ENCODE measurements around the gene SPINT2. TPM values are rescaled to one million over a fixed set of nuclear protein-coding genes. Genes with fewer than 3 reads are reported as not detected.

SPINT2 gene, protein sequence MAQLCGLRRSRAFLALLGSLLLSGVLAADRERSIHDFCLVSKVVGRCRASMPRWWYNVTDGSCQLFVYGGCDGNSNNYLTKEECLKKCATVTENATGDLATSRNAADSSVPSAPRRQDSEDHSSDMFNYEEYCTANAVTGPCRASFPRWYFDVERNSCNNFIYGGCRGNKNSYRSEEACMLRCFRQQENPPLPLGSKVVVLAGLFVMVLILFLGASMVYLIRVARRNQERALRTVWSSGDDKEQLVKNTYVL
- 257 to 368 TPM (median 329 TPM) in 5 replicates for total RNA-seq (2022; extraction: Qiagen RNA extraction)

DNA sequence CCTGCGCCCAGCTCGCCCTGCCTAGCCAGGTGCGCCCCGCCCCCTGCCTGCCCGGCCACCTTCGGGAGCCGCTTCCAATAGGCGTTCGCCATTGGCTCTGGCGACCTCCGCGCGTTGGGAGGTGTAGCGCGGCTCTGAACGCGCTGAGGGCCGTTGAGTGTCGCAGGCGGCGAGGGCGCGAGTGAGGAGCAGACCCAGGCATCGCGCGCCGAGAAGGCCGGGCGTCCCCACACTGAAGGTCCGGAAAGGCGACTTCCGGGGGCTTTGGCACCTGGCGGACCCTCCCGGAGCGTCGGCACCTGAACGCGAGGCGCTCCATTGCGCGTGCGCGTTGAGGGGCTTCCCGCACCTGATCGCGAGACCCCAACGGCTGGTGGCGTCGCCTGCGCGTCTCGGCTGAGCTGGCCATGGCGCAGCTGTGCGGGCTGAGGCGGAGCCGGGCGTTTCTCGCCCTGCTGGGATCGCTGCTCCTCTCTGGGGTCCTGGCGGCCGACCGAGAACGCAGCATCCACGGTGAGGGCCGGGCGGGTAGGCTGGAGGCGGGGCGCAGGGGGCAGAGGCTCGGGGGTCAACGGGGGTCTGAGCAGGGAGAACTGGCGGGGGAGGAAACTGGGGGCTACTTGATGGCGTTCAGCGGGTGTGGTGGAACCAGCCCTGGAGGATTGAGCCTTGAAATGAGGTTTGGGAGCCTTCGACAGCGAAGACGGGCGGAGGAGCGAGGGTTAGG is at the start of gene SPINT2:
Gene SPINT2 (plus strand): TSS at position 88 of the 727 bp plus-strand sequence. CDS start 320 bp downstream, at position 408.

DNA sequence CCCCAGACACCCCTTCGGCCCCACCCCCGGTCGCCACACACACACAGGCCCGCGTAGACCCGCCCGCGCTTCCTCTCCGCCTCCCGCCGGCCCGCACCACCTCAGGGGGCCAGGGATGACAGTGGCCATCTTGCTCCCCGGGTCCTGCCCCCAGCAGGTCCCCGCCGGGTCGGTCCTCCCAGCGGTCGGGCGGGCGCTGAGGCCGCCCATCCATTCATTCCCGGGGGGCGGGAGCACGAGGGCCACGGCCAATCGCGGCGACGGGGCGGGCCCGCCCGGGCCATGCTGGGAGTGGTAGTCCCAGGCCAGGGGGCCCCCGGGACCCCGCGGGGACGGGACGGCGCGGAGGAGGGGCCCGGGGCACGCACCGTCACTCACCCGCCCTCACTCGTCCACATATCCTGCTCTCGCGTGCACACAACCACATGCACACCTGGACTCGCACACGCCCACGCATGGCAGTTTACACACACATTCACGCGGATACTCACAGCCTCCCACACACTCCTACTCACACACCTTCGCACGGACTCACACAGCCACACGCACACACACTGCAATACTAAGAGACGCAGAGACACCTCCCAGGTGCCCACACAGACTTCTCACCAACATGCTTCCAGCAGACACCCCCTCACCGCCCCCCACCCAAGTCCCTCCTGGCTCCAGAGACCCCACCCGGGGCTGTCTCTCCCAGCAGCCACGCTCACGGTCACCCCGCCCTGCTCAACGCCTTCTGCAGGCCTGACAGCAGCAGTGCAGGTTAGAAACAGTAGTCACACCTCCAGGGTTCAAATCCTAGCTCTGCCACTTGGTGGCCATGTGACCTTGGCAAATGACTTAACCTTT is 40.1 kb upstream of the SPINT2 start, which contains the start of gene DPF1:
Gene DPF1 (minus strand): TSS at position 209 of the 849 bp plus-strand sequence. CDS start 80 bp downstream, at position 129.

DNA sequence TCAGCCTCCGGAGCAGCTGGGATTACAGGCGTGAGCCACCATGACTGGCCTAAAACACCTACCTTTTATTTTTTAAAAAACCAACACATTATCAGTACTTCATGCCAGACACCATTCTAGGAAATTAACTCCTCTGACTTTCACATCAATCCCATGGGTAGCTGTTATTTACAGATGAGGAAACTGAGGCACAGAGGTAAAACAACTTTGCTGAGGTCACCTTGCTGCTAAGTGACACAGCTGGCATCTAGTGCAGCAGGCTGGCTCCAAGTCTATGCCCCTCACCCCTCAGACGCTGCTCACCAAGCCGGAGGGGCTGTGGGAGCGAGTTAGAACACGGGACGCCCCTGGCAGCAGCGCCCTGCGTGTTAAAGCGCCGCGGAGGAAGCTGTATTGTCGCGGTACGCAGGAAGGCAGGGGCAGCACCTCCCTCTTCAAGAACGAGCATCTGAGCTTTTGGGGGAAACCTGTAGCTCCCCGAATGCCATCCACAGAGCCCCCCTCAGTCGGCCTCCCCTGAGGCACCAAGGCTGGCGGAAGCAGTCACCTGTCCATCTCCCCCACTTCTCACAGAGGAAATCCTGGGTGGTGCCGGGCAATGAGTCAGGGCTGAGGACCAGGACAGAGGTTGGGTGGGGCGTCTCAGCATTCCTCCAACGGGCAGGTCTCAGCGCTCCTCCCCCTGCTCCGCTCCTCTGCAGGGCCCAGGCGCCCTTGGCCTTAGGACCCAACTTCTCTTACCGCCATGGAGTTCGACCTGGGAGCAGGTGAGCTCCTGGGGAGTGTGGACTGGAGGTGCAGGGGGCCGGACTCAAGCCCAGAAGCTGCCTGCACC is 39.4 kb downstream of the SPINT2 start, which contains the start of gene C19orf33:
Gene C19orf33 (plus strand): TSS at position 735 of the 835 bp plus-strand sequence. CDS start 11 bp downstream, at position 746.

DNA sequence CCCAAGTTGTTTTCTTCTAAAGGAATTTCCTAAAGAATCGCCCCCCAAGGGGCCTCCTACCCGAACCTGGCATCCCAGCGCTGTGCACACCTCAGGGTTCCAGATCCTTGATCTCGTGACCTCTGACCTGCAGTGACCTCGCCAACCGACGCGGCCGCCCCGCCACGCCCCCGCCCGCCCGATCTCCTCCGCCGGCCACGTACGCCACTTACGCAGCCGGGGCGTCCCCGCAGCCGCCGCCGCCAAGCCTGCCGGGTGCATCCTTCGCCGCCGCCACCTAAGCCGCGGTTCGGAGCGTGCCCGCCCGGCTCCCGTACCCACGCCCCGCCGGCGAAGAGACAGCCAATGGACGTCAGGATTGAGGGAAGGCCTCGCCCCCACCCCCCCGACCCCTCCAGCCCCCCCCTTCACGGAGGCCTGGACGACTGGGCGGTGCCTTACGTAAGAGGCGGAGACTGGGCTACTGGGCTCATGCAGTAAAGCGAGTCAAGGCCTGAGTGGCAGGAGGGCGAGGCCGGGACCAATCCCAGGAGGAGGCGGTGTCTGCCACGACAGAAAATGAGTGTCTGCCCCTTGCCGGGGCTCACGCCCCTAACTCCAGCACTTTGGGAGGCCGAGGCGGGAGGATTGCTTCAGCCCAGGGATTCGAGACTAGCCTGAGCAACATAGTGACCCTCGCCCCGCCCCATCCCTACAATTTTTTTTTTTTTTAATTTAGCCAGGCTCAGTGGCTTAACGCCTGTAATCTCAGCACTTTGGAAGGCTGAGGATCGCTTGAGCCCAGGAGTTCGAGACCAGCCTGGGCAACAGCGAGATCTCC is 51.5 kb downstream of the SPINT2 start, which contains the start of gene YIF1B:
Gene YIF1B (minus strand): TSS at position 291 of the 820 bp plus-strand sequence. CDS start 30 bp downstream, at position 261.

DNA sequence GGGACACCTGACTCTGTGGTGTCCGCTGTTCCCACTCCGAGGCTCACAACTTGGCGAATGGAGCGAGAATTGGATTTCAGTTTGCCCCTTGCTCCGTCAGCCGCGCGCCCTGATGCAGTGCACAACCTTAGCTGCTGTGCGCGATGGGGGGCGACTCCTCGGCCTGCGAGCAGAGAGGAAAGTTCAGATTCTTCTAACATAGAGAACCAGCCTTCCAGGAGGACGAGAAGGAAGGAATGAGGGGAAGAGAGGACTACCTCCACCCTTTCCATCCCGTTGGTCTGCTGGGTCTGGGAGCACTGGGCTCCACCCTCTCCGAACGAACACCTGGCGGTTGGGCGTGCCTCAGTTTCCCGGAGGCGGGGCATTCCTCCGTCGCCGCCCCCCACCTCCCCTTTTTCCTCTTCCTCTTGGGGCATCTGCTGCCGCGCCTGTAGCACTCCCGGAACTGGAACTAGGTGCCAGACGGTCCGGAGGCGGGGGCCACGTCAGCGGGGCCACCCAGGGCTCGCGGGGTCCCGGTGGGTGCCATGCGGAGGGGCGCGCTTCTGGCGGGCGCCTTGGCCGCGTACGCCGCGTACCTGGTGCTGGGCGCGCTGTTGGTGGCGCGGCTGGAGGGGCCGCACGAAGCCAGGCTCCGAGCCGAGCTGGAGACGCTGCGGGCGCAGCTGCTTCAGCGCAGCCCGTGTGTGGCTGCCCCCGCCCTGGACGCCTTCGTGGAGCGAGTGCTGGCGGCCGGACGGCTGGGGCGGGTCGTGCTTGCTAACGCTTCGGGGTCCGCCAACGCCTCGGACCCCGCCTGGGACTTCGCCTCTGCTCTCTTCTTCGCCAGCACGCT is 55.3 kb downstream of the SPINT2 start, which contains the start of gene KCNK6:
Gene KCNK6 (plus strand): TSS at position 425 of the 838 bp plus-strand sequence. CDS start 106 bp downstream, at position 531.

Other genes with a start within 250 kb of the SPINT2 start
- 3.0 to 5.8 TPM (median 3.9 TPM) in 5 replicates for gene DPF1, start 40.4 kb upstream of the SPINT2 start, total RNA-seq (2022; extraction: Qiagen RNA extraction)
- gene PPP1R14A, start 8.2 kb upstream of the SPINT2 start, total RNA-seq (2022; extraction: Qiagen RNA extraction) = 67.1 to 107 TPM (median 106 TPM) in 5 replicates
- gene C19orf33, start 39.7 kb downstream of the SPINT2 start, total RNA-seq (2022; extraction: Qiagen RNA extraction) = 608 to 786 TPM (median 705 TPM) in 5 replicates
- gene YIF1B, start 51.4 kb downstream of the SPINT2 start, total RNA-seq (2022; extraction: Qiagen RNA extraction) = 99.8 to 131 TPM (median 127 TPM) in 5 replicates
- gene KCNK6, start 55.3 kb downstream of the SPINT2 start, total RNA-seq (2022; extraction: Qiagen RNA extraction) = 3.7 to 4.9 TPM (median 4.2 TPM) in 5 replicates
- gene CATSPERG, start 71.3 kb downstream of the SPINT2 start, total RNA-seq (2022; extraction: Qiagen RNA extraction) = 0.66 to 1.4 TPM (median 0.75 TPM) in 5 replicates
- gene PSMD8, start 110.0 kb downstream of the SPINT2 start, total RNA-seq (2022; extraction: Qiagen RNA extraction) = 463 to 512 TPM (median 490 TPM) in 5 replicates
- 0.09 to 0.28 TPM (median 0.26 TPM) in 4 of 5 replicates, not detected in the other for gene GGN, start 123.5 kb downstream of the SPINT2 start, total RNA-seq (2022; extraction: Qiagen RNA extraction)
- gene SPRED3, start 124.1 kb downstream of the SPINT2 start, total RNA-seq (2022; extraction: Qiagen RNA extraction) = 1.5 to 3.0 TPM (median 2.3 TPM) in 5 replicates
- gene FAM98C, start 138.5 kb downstream of the SPINT2 start, total RNA-seq (2022; extraction: Qiagen RNA extraction) = 16.9 to 28.1 TPM (median 27.2 TPM) in 5 replicates
- not detected in 5 replicates for gene RASGRP4, start 161.6 kb downstream of the SPINT2 start, total RNA-seq (2022; extraction: Qiagen RNA extraction)
- 5.4 to 6.3 TPM (median 6.1 TPM) in 5 replicates for gene RYR1, start 169.1 kb downstream of the SPINT2 start, total RNA-seq (2022; extraction: Qiagen RNA extraction)

Measured in A549 treated with Mapracorat at 1 μM for 4 hours (cell line).